Panc1 (cell line): ENCODE measurements around the gene RSRP1. TPM values are rescaled to one million over a fixed set of nuclear protein-coding genes. Genes with fewer than 3 reads are reported as not detected.

Experiments used
- ATAC-seq: fragments of 200-7000 bp; cut with Tn5 transposase; 2 replicates; pipeline ENCODE4 v1.9.1; 2020; ENCODE audit warnings: mild to moderate bottlenecking, moderate library complexity
- BruUV-seq: library from RNA; stranded (reverse); fragments of 400-500 nt; replicated peaks from 2 replicates; lab custom pipeline; 2021; lab: Mats Ljungman, UMichigan
- CTCF ChIA-PET: fragments of 300-600 bp; sonication (Branson Sonifier 250); formaldehyde crosslinking; loops from one replicate; lab custom pipeline; 2022; ENCODE audit warnings: antibody characterized with exemption; lab: Charles Lee
- POLR2A ChIA-PET: fragments of 300-600 bp; sonication (Branson Sonifier 250); formaldehyde crosslinking; loops from one replicate; lab custom pipeline; 2022; ENCODE audit warnings: antibody characterized with exemption; lab: Charles Lee
- DNase-seq: peaks from one replicate; pipeline ENCODE4 v3.0.0-alpha.2; 2010; ENCODE audit warnings: low read depth, low spot score
- H3K27ac ChIP-seq: 2 replicates; pipeline ENCODE4 v1.5.1; 2011; ENCODE audit warnings: mild to moderate bottlenecking, low read length, inconsistent platforms
- H3K27me3 ChIP-seq: fragments of 200-500 bp; sonication (Bioruptor generic); 2 replicates; pipeline ENCODE4 v1.6.0; 2014; ENCODE audit warnings: low read length, inconsistent platforms; ENCODE audit not compliant: control insufficient read depth, insufficient read depth
- H3K36me3 ChIP-seq: fragments of 200-500 bp; sonication (Bioruptor generic); 2 replicates; pipeline ENCODE4 v1.5.1; 2014; ENCODE audit warnings: inconsistent platforms, mild to moderate bottlenecking, low read length, moderate library complexity; ENCODE audit not compliant: control insufficient read depth, insufficient read depth
- H3K4me1 ChIP-seq: 2 replicates; pipeline ENCODE4 v1.5.1; 2011; ENCODE audit warnings: inconsistent platforms, mild to moderate bottlenecking, low read length, moderate library complexity; ENCODE audit not compliant: control insufficient read depth, insufficient read depth
- H3K4me3 ChIP-seq, 2 experiments: 2 replicates each; pipeline ENCODE4 v1.5.1; 2011 to 2012; ENCODE audit warnings: low read depth in 2 of 2, low read length in 2 of 2, mild to moderate bottlenecking in 2 of 2, inconsistent platforms in 1 of 2, moderate library complexity in 1 of 2
- H3K9me3 ChIP-seq: fragments of 200-500 bp; sonication (Bioruptor generic); 2 replicates; pipeline ENCODE4 v1.5.1; 2014; ENCODE audit warnings: low read depth, mild to moderate bottlenecking, inconsistent platforms, low read length, moderate library complexity; ENCODE audit not compliant: control insufficient read depth, insufficient read depth
- POLR2AphosphoS5 ChIP-seq: IDR thresholded peaks from 2 replicates; pipeline ENCODE4 v1.6.1; 2012; ENCODE audit warnings: mild to moderate bottlenecking, low read depth, low read length, moderate library complexity
- REST ChIP-seq, 2 experiments: IDR thresholded peaks; 2 replicates each; pipeline ENCODE4 v1.6.1; 2011 to 2012; ENCODE audit warnings: low read depth in 2 of 2, control low read depth in 1 of 2, low read length in 1 of 2, mild to moderate bottlenecking in 1 of 2, moderate library complexity in 1 of 2; ENCODE audit not compliant: insufficient read depth in 1 of 2
- SIN3A ChIP-seq: IDR thresholded peaks from 2 replicates; pipeline ENCODE4 v1.6.1; 2012; ENCODE audit warnings: low read depth, mild to moderate bottlenecking, low read length, moderate library complexity, borderline replicate concordance; ENCODE audit not compliant: insufficient read depth
- TCF7L2 ChIP-seq: IDR thresholded peaks from 2 replicates; pipeline ENCODE4 v1.6.1; 2011; ENCODE audit warnings: mild to moderate bottlenecking, low read depth, low read length, inconsistent platforms
- in situ Hi-C: cut with HindIII; loops from 2 replicates; pipeline ENCODE4 v1.10.0; 2016; ENCODE audit warnings: low sequenced_read_pairs, low pct_unique_long_range_greater_than_20kb
- intact Hi-C: fragments of 100-400 bp; cut with micrococcal nuclease; formaldehyde crosslinking; loops from one replicate; pipeline ENCODE4 v1.10.0; 2022; ENCODE audit not compliant: unreplicated experiment
- total RNA-seq: library from RNA; stranded (reverse); gene quantifications from one replicate; pipeline ENCODE4 v1.2.1, GENCODE V29; 2021; ENCODE audit not compliant: unreplicated experiment
- TF ChIP-seq, protein P1 (sequence below): fragments of 450-650 bp; IDR thresholded peaks from 2 replicates; pipeline ENCODE4 v1.5.1; 2017; ENCODE audit warnings: mild to moderate bottlenecking

Gene RSRP1
- total RNA-seq, 1 experiment from 2014 or later = 104 TPM

GRCh38 chr1:25194054-25194453 is 53.2 kb downstream of the RSRP1 start:
- Histone ChIP-seq H3K27me3 (no peaks in the 10 kb centered on the region), H3K27ac (no peak overlapping the region), H3K36me3 (no peaks in the 10 kb centered on the region), H3K4me3 (no peak overlapping the region), H3K9me3 (no peaks in the 10 kb centered on the region), H3K4me1 (no peaks in the 10 kb centered on the region; the same call in 1 of the 2 replicates)
- DNase-seq (no peak), ATAC-seq (no peak)
- no TSS peak for BruUV-seq
- intact Hi-C loops = no loop called here
- in situ Hi-C loops = no loop called here
- POLR2A ChIA-PET = no interaction called here
- CTCF ChIA-PET = interaction anchor here (0.7 kb wide), 1 partner anchor 72 kb away, joined by 5 read pairs; no protein-coding TSS in a partner anchor
- TF ChIP-seq TCF7L2 = no peak
- no peak for TF ChIP-seq SIN3A
- TF ChIP-seq, protein P1, sequence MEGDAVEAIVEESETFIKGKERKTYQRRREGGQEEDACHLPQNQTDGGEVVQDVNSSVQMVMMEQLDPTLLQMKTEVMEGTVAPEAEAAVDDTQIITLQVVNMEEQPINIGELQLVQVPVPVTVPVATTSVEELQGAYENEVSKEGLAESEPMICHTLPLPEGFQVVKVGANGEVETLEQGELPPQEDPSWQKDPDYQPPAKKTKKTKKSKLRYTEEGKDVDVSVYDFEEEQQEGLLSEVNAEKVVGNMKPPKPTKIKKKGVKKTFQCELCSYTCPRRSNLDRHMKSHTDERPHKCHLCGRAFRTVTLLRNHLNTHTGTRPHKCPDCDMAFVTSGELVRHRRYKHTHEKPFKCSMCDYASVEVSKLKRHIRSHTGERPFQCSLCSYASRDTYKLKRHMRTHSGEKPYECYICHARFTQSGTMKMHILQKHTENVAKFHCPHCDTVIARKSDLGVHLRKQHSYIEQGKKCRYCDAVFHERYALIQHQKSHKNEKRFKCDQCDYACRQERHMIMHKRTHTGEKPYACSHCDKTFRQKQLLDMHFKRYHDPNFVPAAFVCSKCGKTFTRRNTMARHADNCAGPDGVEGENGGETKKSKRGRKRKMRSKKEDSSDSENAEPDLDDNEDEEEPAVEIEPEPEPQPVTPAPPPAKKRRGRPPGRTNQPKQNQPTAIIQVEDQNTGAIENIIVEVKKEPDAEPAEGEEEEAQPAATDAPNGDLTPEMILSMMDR = no peak
- TF ChIP-seq REST (IDR thresholded peaks at IDR 0.05; ENCODE audit: insufficient read depth in 1 of 2, low read depth in 2 of 2, low read length in 1 of 2) = no peak

- intact Hi-C loops = no loop called here
These were observed 54.0 kb downstream of the RSRP1 start for GRCh38 chr1:25193229-25193628.

More at GRCh38 chr1:25193229-25193628, 54.0 kb downstream of the RSRP1 start:
- no peak for ATAC-seq
- Histone ChIP-seq H3K9me3 (no peaks in the 10 kb centered on the region), H3K4me1 (no peaks in the 10 kb centered on the region; the same call in 1 of the 2 replicates), H3K4me3 (no peak overlapping the region), H3K36me3 (no peaks in the 10 kb centered on the region), H3K27me3 (no peaks in the 10 kb centered on the region), H3K27ac (no peak overlapping the region)
- no peak for DNase-seq
- no TSS peak for BruUV-seq
- TF ChIP-seq, protein P1 = no peak
- TF ChIP-seq SIN3A = no peak
- no peak for TF ChIP-seq POLR2AphosphoS5
- TF ChIP-seq TCF7L2 = no peak
- TF ChIP-seq REST (IDR thresholded peaks at IDR 0.05; ENCODE audit: insufficient read depth in 1 of 2, low read depth in 2 of 2, low read length in 1 of 2) = no peak
- ChIA-PET POLR2A (no interaction called here), CTCF (no interaction called here)
- in situ Hi-C loops = no loop called here
